Duodenal mucosa (tissue), 2 donors: ENCODE results near the gene LHFPL3.

Experiments
- H3K27ac ChIP-seq: one replicate; pipeline ENCODE4 v1.7.0; 2013; ENCODE audit warnings: low read depth, low read length
- H3K27me3 ChIP-seq, 2 donors: one replicate each; pipeline ENCODE4 v1.7.0; 2013; ENCODE audit warnings: low read length in 2 of 2, control low read depth in 1 of 2; ENCODE audit not compliant: insufficient read depth in 2 of 2, control insufficient read depth in 1 of 2
- H3K36me3 ChIP-seq, 2 donors: one replicate each; pipeline ENCODE4 v1.7.0; 2013; ENCODE audit warnings: low read length in 2 of 2, control low read depth in 1 of 2; ENCODE audit not compliant: insufficient read depth in 2 of 2, control insufficient read depth in 1 of 2
- H3K4me1 ChIP-seq, 2 donors: one replicate each; pipeline ENCODE4 v1.7.0; 2013; ENCODE audit warnings: low read length in 2 of 2, control low read depth in 1 of 2; ENCODE audit not compliant: insufficient read depth in 2 of 2, control insufficient read depth in 1 of 2
- H3K4me3 ChIP-seq, 2 donors: one replicate each; pipeline ENCODE4 v1.7.0; 2013; ENCODE audit warnings: low read length in 2 of 2, low read depth in 1 of 2
- H3K9ac ChIP-seq, 2 donors: one replicate each; pipeline ENCODE4 v1.7.0; 2013; ENCODE audit warnings: low read length in 2 of 2, low read depth in 1 of 2
- H3K9me3 ChIP-seq, 2 donors: one replicate each; pipeline ENCODE4 v1.7.0; 2013; ENCODE audit warnings: low read length in 2 of 2, control low read depth in 1 of 2; ENCODE audit not compliant: control insufficient read depth in 1 of 2

LHFPL3 gene

DNA sequence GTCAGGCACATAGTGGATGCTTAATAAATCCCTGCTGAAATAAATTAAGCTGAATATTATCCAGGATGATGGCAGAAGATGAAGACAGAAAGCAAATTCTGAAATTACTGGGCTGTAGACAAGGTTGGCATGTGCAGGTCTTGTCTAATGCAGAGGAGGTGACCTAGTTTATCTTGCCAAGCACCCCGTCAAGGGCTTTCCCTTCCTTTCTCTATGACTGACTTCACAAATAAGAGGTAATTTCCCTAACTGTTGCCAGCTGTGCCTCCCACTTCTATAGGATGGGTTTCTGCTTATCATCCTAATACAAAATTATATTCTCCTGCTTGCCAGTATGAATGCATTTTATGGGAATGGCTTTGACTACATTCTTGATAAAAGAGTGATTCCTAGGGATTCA is 38.0 kb downstream of the LHFPL3 start:
- H3K9ac ChIP-seq, result no peak overlapping the region
- no peak overlapping the region for H3K4me3 ChIP-seq
- no peaks in the 10 kb centered on the region for H3K9me3 ChIP-seq
- no peak overlapping the region for H3K27ac ChIP-seq
- no peaks in the 10 kb centered on the region for H3K4me1 ChIP-seq
- no peaks in the 10 kb centered on the region for H3K27me3 ChIP-seq
- H3K36me3 ChIP-seq, result no peaks in the 10 kb centered on the region

DNA sequence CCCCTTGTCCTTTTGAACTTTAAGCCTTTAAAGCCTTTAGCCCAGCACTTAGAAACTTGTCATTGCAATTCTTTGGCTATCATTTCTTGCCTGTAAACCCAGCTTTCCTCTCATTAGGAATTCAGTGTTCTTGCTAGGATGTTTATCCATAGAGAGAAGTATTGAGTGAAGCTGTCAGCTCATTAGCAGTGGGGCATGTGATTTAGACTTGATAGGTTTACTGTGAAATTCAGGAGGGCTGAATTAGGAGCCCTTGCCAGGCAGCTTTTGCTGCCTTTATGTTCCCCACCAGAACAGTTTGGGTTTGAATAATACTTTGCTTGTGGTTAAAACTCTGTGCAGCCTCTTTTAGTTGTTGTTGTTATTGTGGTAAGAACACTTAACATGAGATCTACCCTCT is 39.5 kb downstream of the LHFPL3 start:
- Histone ChIP-seq H3K4me1 (no peaks in the 10 kb centered on the region), H3K9me3 (no peaks in the 10 kb centered on the region), H3K27ac (no peak overlapping the region), H3K9ac (no peak overlapping the region), H3K27me3 (no peaks in the 10 kb centered on the region), H3K4me3 (no peak overlapping the region), H3K36me3 (no peaks in the 10 kb centered on the region)

DNA sequence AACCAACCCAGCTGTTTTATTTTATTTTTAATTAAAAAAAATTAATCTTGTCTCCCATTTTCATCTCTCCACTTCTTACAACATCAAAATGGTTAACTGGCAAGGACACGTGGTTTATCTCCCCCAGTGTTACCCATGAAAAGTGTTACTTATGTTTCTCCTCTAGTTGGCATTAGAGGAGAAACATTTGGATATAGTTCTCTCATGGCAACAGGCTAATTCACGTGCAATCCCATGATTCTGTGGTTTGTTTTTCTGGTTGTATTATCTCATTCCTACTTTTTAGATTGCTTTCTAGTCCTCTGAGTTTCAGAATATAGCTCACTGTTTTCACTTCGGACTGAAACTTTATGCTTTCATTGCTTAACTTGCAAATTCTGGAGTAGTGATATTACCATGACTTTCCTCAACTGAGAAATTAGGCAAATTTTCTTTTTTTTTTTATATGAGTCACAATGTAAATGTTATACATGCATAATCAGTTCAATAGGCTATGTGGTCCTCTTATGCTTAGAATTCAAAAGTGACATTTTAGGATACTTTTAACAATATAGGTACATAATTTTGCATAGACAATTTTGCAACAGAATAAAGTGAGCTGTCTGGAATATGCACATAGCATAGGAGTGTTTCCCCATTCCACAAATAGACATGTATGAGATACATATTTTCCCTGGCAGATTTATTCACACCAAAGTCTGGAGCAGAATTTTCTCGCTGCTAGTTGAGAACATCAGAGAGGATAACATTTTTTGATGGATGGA is 43.0 kb downstream of the LHFPL3 start:
- Histone ChIP-seq H3K9ac (no peak overlapping the region), H3K27me3 (no peaks in the 10 kb centered on the region), H3K36me3 (no peaks in the 10 kb centered on the region), H3K4me3 (no peak overlapping the region), H3K9me3 (no peaks in the 10 kb centered on the region), H3K27ac (no peak overlapping the region), H3K4me1 (no peaks in the 10 kb centered on the region)

DNA sequence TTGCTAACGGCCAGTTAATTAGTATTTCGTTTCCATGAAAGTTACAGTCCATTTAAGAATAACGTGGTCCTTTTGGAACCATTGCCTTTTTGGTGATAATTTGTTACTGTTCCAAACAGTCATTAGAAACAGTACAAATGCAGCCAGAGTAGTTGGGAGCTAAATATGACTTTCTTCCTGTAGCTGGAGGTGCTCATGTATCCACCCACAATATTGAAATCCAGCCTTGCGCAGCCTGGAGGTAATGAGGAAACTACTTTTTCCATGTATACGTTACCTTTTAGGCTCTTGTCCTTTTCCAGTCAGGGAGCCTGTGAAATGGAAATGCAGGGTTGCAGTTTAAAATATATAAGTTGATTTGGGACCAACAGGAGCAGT is 43.6 kb downstream of the LHFPL3 start:
- Histone ChIP-seq H3K27me3 (no peaks in the 10 kb centered on the region), H3K4me3 (no peak overlapping the region), H3K36me3 (no peaks in the 10 kb centered on the region), H3K27ac (no peak overlapping the region), H3K9me3 (no peaks in the 10 kb centered on the region), H3K9ac (no peak overlapping the region), H3K4me1 (no peaks in the 10 kb centered on the region)

DNA sequence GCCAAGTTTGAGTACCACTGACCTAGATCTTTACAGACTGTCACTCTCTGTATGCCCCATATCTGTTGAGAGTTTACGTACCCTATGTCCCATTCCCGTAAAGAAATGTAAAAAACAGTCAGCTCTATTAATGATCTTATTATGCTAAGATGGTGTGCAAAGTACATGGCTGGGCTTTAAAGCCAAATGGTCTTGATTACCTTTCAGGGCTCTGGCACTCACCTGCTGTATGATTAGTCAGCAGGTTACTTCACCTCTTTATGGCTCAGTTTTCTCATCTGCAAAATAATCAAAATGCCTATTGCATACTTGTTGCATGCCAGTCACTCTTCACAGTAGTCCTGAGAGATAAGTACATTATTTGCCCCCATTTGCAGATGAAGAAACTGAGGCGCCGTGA is 54.2 kb downstream of the LHFPL3 start:
- Histone ChIP-seq H3K27ac (no peak overlapping the region), H3K9ac (no peak overlapping the region), H3K36me3 (no peaks in the 10 kb centered on the region), H3K4me1 (no peaks in the 10 kb centered on the region), H3K9me3 (no peaks in the 10 kb centered on the region), H3K27me3 (no peaks in the 10 kb centered on the region), H3K4me3 (no peak overlapping the region)

DNA sequence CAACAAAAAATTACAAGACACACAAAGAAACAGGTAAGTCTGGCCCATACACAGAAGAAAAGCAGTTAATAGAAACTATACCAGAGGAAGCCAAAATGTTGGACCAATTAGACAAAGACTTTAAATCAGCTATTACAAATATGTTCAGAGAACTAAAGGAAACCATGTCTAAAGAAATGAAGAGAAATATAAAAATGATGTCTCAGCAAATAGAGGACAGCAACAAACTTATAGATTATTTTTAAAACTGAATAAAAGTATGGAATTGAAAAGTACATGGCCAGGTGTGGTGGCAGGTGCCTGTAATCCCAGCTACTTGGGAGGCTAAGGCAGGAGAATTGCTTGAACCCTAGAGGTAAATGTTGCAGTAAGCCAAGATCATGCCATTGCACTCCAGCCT is 58.5 kb downstream of the LHFPL3 start:
- Histone ChIP-seq H3K27ac (no peak overlapping the region), H3K36me3 (no peaks in the 10 kb centered on the region), H3K9ac (no peak overlapping the region), H3K9me3 (no peaks in the 10 kb centered on the region), H3K4me1 (no peaks in the 10 kb centered on the region), H3K4me3 (no peak overlapping the region), H3K27me3 (no peaks in the 10 kb centered on the region)

DNA sequence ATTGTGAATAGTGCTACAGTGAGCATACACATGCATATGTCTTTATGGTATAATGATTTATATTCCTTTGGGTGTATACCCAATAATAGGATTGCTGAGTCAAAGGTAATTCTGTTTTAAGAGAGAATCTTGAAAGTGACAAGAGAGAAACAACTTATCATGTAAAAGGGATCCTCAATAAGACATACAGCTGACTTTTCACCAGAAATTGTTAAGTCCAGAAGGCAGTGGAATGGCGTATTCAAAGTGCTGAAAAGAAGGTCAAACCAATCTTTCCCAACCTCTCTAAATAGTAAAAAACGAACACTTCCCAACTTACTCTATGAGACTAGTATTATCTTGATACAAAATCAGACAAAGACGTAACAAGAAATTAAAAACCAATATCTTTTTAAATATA is 59.8 kb downstream of the LHFPL3 start:
- H3K27ac ChIP-seq, result no peak overlapping the region
- no peaks in the 10 kb centered on the region for H3K27me3 ChIP-seq
- no peak overlapping the region for H3K4me3 ChIP-seq
- no peak overlapping the region for H3K9ac ChIP-seq
- no peaks in the 10 kb centered on the region for H3K4me1 ChIP-seq
- H3K9me3 ChIP-seq, result no peaks in the 10 kb centered on the region
- H3K36me3 ChIP-seq, result no peaks in the 10 kb centered on the region

DNA sequence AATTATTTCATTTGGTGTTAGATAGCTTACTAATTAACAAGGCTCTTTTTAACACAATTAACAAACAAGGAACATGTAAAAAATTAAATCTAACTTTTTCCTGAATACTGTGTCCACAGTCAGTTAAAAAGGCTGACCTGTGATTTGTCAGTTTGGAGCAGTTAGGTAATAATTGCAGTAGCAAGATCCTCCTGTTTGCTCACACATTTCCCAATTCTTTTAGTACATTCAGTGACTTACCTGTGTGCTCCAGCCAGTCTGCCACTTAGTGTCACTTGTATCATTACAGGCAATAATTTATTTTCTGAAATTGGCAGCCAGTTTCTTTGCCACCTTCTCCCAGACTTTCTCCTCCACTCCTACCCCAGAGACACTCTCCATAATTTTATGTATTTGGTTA is 66.8 kb downstream of the LHFPL3 start:
- Histone ChIP-seq H3K4me1 (no peaks in the 10 kb centered on the region), H3K9me3 (no peaks in the 10 kb centered on the region), H3K27ac (no peak overlapping the region), H3K4me3 (no peak overlapping the region), H3K36me3 (no peaks in the 10 kb centered on the region), H3K9ac (no peak overlapping the region), H3K27me3 (no peaks in the 10 kb centered on the region)

DNA sequence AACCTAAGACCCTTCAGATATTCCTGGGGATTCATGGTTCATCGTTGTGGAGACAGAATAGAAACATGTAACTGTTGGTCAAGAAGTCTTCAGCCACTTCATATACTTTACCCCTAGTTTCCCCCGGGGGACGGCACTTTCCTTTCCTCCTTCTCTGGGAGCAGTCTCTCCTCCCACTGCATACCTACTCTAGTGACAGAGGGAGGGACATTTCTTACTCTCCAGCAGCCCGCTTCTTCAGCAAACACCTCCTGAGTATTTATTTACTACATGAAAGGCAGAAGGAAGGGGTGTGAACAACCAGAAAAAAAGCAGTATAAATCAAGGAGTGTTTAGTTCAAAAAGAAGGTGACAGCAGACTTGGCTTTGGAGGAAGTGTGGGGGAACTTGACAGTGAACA is 69.0 kb downstream of the LHFPL3 start:
- Histone ChIP-seq H3K4me3 (no peak overlapping the region), H3K4me1 (no peaks in the 10 kb centered on the region), H3K27me3 (no peaks in the 10 kb centered on the region), H3K27ac (no peak overlapping the region), H3K9me3 (no peaks in the 10 kb centered on the region), H3K36me3 (no peaks in the 10 kb centered on the region), H3K9ac (no peak overlapping the region)

DNA sequence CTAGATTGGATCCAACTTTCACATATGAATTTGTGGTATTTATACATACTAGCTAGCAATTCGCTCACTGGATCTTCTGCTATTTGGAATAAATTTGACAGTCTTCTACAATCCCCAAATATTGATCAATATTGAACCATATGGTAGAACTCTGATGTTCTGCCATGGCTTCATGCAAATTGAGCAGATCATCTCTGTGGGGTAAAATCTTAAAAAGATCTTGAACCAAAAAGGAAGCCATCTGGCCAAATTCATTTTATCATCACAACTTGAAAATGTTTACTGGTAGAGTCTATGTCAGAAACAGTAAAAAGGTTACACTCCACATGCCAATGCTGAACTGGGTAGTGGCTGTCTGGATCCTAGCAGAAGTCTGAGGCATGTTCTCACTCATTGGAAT is 80.0 kb downstream of the LHFPL3 start:
- Histone ChIP-seq H3K9ac (no peak overlapping the region), H3K36me3 (no peaks in the 10 kb centered on the region), H3K27me3 (no peaks in the 10 kb centered on the region), H3K9me3 (no peaks in the 10 kb centered on the region), H3K4me1 (no peaks in the 10 kb centered on the region), H3K4me3 (no peak overlapping the region), H3K27ac (no peak overlapping the region)

DNA sequence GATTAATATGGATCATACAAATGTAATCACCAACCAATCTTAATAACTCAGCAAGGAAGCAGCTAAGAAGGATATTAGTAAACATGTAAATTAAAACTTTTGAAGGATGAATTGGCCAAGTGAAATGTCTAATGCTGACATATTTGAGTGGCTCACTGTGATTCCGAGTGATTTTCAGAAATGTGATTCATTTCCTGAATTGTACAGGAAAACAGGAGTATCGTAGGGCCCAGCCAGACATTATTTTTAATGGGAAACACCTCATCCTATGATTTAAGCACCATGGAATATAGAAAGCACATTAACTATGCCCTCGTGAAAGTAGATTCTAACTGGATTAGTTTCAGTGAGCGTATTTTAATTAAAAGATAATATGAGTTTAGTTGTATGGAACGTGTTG is 82.3 kb downstream of the LHFPL3 start:
- Histone ChIP-seq H3K4me3 (no peak overlapping the region), H3K4me1 (no peaks in the 10 kb centered on the region), H3K27ac (no peak overlapping the region), H3K9me3 (no peaks in the 10 kb centered on the region), H3K36me3 (no peaks in the 10 kb centered on the region), H3K27me3 (no peaks in the 10 kb centered on the region), H3K9ac (no peak overlapping the region)
